GM12892 (cell line): ENCODE results near the gene LRP1-AS.

Experiments
- POLR2A ChIP-seq: IDR thresholded peaks from 2 replicates; pipeline ENCODE4 v1.6.1; 2011; ENCODE audit warnings: low read depth, low read length, control low read depth
- POLR2AphosphoS5 ChIP-seq: IDR thresholded peaks from 2 replicates; pipeline ENCODE4 v1.6.1; 2011; ENCODE audit warnings: low read depth, low read length, control low read depth
- TAF1 ChIP-seq: IDR thresholded peaks from 2 replicates; pipeline ENCODE4 v1.6.1; 2011; ENCODE audit warnings: low read depth, mild to moderate bottlenecking, control low read depth, low read length, borderline replicate concordance

GRCh38 chr12:57168058-57168457 lies 20.6 kb upstream of the LRP1-AS start:
- TF ChIP-seq POLR2A (no peak), POLR2AphosphoS5 (no peak), TAF1 (no peak)
